ENCODE data around the gene MGAT3. TPM values are rescaled to one million over a fixed set of nuclear protein-coding genes. Genes with fewer than 3 reads are reported as not detected.

Gene MGAT3
- total RNA-seq, 1 donor from 2014 or later, result 47.0 TPM

- Mint-ChIP-seq H3K27me3 (no peaks in the 10 kb centered on the region), H3K9me3 (no peaks in the 10 kb centered on the region), H3K36me3 (peaks cover 22% of the 10 kb centered on the region), H3K27ac (no peak overlapping the region), H3K4me3 (no peak overlapping the region), H3K4me1 (ENCODE audit: unreplicated experiment) (no peaks in the 10 kb centered on the region)
- no peak for TF ChIP-seq CTCF (conservative IDR thresholded peaks at IDR 0.05)
- no peak for DNase-seq (ENCODE audit: extremely low spot score, unreplicated experiment)
Measured at GRCh38 chr22:39512026-39512425, 55.2 kb downstream of the MGAT3 start.

GRCh38 chr22:39513791-39514190 lies 57.0 kb downstream of the MGAT3 start:
- Mint-ChIP-seq H3K4me3 (no peak overlapping the region), H3K27me3 (no peaks in the 10 kb centered on the region), H3K27ac (no peak overlapping the region), H3K9me3 (no peaks in the 10 kb centered on the region), H3K36me3 (peaks cover 15% of the 10 kb centered on the region), H3K4me1 (ENCODE audit: unreplicated experiment) (peaks cover 10% of the 10 kb centered on the region)
- no peak for TF ChIP-seq CTCF (conservative IDR thresholded peaks at IDR 0.05)
- no peak for DNase-seq (ENCODE audit: extremely low spot score, unreplicated experiment)

GRCh38 chr22:39514373-39514973 lies 57.7 kb downstream of the MGAT3 start:
- Mint-ChIP-seq H3K27me3 (no peaks in the 10 kb centered on the region), H3K27ac (peak overlapping the region; percentile 15), H3K4me3 (no peak overlapping the region), H3K4me1 (ENCODE audit: unreplicated experiment) (peaks cover 14% of the 10 kb centered on the region), H3K9me3 (no peaks in the 10 kb centered on the region), H3K36me3 (peaks cover 15% of the 10 kb centered on the region)
- DNase-seq (ENCODE audit: extremely low spot score, unreplicated experiment), result no peak
- TF ChIP-seq CTCF (conservative IDR thresholded peaks at IDR 0.05), result peak; percentile 82

GRCh38 chr22:39515266-39516050 lies 58.6 kb downstream of the MGAT3 start:
- no peak for TF ChIP-seq CTCF (conservative IDR thresholded peaks at IDR 0.05)
- Mint-ChIP-seq H3K4me1 (ENCODE audit: unreplicated experiment) (peaks cover 18% of the 10 kb centered on the region), H3K27me3 (peaks cover 4% of the 10 kb centered on the region), H3K36me3 (peaks cover 21% of the 10 kb centered on the region), H3K9me3 (no peaks in the 10 kb centered on the region), H3K4me3 (no peak overlapping the region), H3K27ac (no peak overlapping the region)
- DNase-seq (ENCODE audit: extremely low spot score, unreplicated experiment), result no peak

GRCh38 chr22:39517470-39517869 lies 60.7 kb downstream of the MGAT3 start:
- Mint-ChIP-seq H3K4me1 (ENCODE audit: unreplicated experiment) (peaks cover 28% of the 10 kb centered on the region), H3K27me3 (peaks cover 4% of the 10 kb centered on the region), H3K9me3 (no peaks in the 10 kb centered on the region), H3K27ac (no peak overlapping the region), H3K36me3 (peaks cover 34% of the 10 kb centered on the region), H3K4me3 (peak overlapping the region; percentile 54)
- DNase-seq (ENCODE audit: extremely low spot score, unreplicated experiment), result no peak
- no peak for TF ChIP-seq CTCF (conservative IDR thresholded peaks at IDR 0.05)

All from type B pancreatic cell (in vitro differentiated cells).